GM21447 (cell line): ENCODE measurements around the gene SNAPIN.

ENCODE experiments used
- ATAC-seq: cut with Tn5 transposase; IDR thresholded peaks from one replicate; pipeline ENCODE4 v1.9.1; 2021; ENCODE audit not compliant: unreplicated experiment

Gene SNAPIN

DNA sequence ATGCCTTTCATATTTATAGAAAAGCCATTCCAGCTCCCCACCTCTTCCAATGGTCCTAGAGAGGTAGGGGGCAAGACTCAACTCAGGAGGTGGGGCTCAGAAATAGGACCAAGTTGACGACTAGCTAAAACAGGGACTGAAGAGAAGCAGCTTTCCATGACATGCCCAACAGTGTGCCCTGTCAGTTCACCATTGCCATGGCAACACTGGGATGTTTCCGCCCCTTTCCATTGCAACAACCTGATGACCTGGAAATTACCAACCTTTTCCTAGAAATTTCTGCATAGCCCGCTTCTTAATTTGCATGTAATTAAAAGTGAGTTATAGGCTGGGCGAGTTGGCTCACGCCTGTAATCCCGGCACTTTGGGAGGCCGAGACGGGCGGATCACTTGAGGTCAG, 47.0 kb downstream of the SNAPIN start:
- ATAC-seq, result no peak

DNA sequence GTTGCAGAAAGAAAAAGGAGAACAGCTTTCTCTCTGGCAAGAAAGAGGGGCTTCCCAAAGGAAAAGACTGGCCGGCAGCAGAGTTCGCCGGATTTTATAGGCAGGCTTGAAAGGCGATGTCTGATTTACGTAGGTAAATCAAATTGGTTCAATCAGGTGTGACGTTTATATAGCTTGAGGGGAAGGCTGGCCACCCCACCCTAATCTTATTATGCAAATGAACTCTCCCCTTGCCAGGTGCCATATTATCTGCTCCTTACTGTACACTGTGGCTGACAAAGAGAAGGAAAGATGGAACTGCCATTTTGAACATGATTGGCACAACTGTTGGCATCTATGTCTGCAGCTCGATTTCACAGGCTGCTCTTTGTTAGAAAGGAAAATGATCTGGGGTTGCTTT, 52.5 kb downstream of the SNAPIN start:
- ATAC-seq, result no peak
